Heart left ventricle (tissue), 16 donors: ENCODE data around the gene CACNA1C. TPM values are rescaled to one million over a fixed set of nuclear protein-coding genes. Genes with fewer than 3 reads are reported as not detected.
"Not testable (repeated sequence)": the region's sequence is repeated elsewhere in the genome, so short reads cannot be mapped to it uniquely, and the experiment has no call there.

Source experiments
- ATAC-seq, 4 donors: fragments of 200-7000 bp; cut with Tn5 transposase; one replicate each; pipeline ENCODE4 v1.9.1; 2020 to 2022; ENCODE audit warnings: moderate library complexity in 4 of 4, mild to moderate bottlenecking in 3 of 4, moderate number of reproducible peaks in 1 of 4
- DNase-seq, 5 donors: peaks; one replicate each; pipeline ENCODE4 v3.0.0-alpha.2; 2020
- H3K27ac ChIP-seq, 12 donors: fragments of 200-600 bp; sonication (generic) in 4 of 12; one replicate each; pipeline versions ENCODE4 v1.5.0 to v1.8.0; 2016 to 2022; ENCODE audit warnings: mild to moderate bottlenecking in 2 of 12
- H3K27me3 ChIP-seq, 9 donors: fragments of 200-600 bp; sonication (generic) in 2 of 9; one replicate each; pipeline versions ENCODE4 v1.5.1 to v1.8.0; 2016 to 2022; ENCODE audit warnings: mild to moderate bottlenecking in 3 of 9
- H3K36me3 ChIP-seq, 9 donors: fragments of 200-600 bp; sonication (generic) in 2 of 9; one replicate each; pipeline versions ENCODE4 v1.5.0 to v1.8.0; 2018 to 2022; ENCODE audit warnings: mild to moderate bottlenecking in 2 of 9
- H3K4me1 ChIP-seq, 12 donors: fragments of 200-600 bp; sonication (generic) in 4 of 12; one replicate each; pipeline versions ENCODE4 v1.5.0 to v1.8.0; 2016 to 2022; ENCODE audit warnings: mild to moderate bottlenecking in 3 of 12
- H3K4me3 ChIP-seq, 12 donors: fragments of 200-600 bp; sonication (generic) in 4 of 12; one replicate each; pipeline versions ENCODE4 v1.5.0 to v1.8.0; 2017 to 2022; ENCODE audit warnings: mild to moderate bottlenecking in 9 of 12, moderate library complexity in 4 of 12
- H3K9me3 ChIP-seq, 12 donors: fragments of 200-600 bp; sonication (generic) in 4 of 12; one replicate each; pipeline versions ENCODE4 v1.5.0 to v1.8.0; 2016 to 2022; ENCODE audit warnings: mild to moderate bottlenecking in 1 of 12
- CTCF ChIP-seq, 12 donors: fragments of 200-600 bp; sonication (generic) in 4 of 12; IDR thresholded peaks; one replicate each; pipeline versions ENCODE4 v1.5.0 to v1.8.0; 2018 to 2022; ENCODE audit warnings: antibody characterized with exemption in 12 of 12, mild to moderate bottlenecking in 5 of 12
- POLR2A ChIP-seq, 2 donors: fragments of 450-650 bp; IDR thresholded peaks; one replicate each; pipeline ENCODE4 v1.6.1; 2017; ENCODE audit warnings: antibody characterized with exemption in 2 of 2, mild to moderate bottlenecking in 2 of 2, moderate library complexity in 2 of 2
- WGBS, 4 donors: extraction: QIAGEN DNeasy Blood & Tissue Kit in 2 of 4; methylation state at CpG; one replicate each; pipeline versions ENCODE4 v1.1.5 to v1.1.7; 2013 to 2018; 5-methylcytosine and 5-hydroxymethylcytosine counted together
- intact Hi-C, 10 donors: fragments of 100-400 bp; cut with DNase I; formaldehyde crosslinking; loops; one replicate each; pipeline versions ENCODE4 v1.11.1 to v1.14.2; 2022
- polyA plus RNA-seq, 2 donors: library from polyadenylated mRNA; stranded (reverse); fragments of 200-250 nt; gene quantifications; one replicate each; pipeline ENCODE4 v1.2.3, GENCODE V29; 2013
- total RNA-seq, 9 donors: library from RNA; depleted of rRNA in 2 of 9; stranded (reverse); fragments of >200 nt in 2 of 9; fragmentation: NEBNext Ultra II Directional in 3 of 9; extraction: Animal tissue kit (Norgen Biotek cat#: 25700) in 3 of 9; gene quantifications; one replicate each; pipeline versions ENCODE4 v1.1.0 to v1.2.4, GENCODE V29; 2016 to 2023
- donor health status: ischemic (EF 13 %, LVEDD 7.1; RV severe dilation, severe dysfunction).
- donor health status: healthy with polysubstance abuse.
- donor health status: DM: no; HTN: yes; CAD: no.
- donor health status: DM: no; HTN: no; CAD: no.
- donor health status: ischemic (EF 25% LVEDD 6.9; RV normal size, moderate dysfunction).
- donor health status: ischemic (EF 25% LVEDD 5.7; RV mildly dilated, moderate dysfunction).
- donor health status: healthy.
- donor health status: DM: yes; HTN: yes; CAD: no.
- donor health status: ischemic (EF 35%, LVEDD 5.7; RV mildly dilated, moderate dysfunction).
- donor health status: nonischemic (EF 11% LVEDD 7.7; RV severe dilation, severe dysfunction).
- donor health status: DM: yes; HTN: yes; CAD: no.
- donor health status: PGD.
- donor health status: ischemic (EF 29% LVEDD 5.4; RV normal size, mild dysfunction).
- donor health status: nonischemic (EF 23%, LVEDD 6.1; RV moderate dilation, normal function).

Gene CACNA1C
- total and polyA plus RNA-seq, 11 donors: 41.9 to 196 (median 164) TPM

GRCh38 chr12:2125651-2126522 lies 73.1 kb downstream of the CACNA1C start:
- 74 to 76% (median 75%) methylated on average over 11 of the region's 11 CpGs for whole genome bisulfite sequencing, 4 donors
- intact Hi-C loops: no loop called here
- Histone ChIP-seq H3K36me3 (peaks cover 0 to 33% (median 6%) of the 10 kb centered on the region in 9 donors), H3K27ac (peak overlapping the region in 7 of 12 donors; percentile 10 to 66 (median 32)), H3K27me3 (no peaks in the 10 kb centered on the region), H3K4me3 (no peak overlapping the region), H3K9me3 (no peaks in the 10 kb centered on the region), H3K4me1 (peaks cover 0 to 42% (median 11%) of the 10 kb centered on the region in 12 donors)
- DNase-seq (no peak), ATAC-seq (no peak)
- TF ChIP-seq POLR2A (IDR thresholded peaks at IDR 0.05) (no peak), CTCF (IDR thresholded peaks at IDR 0.05) (no peak)

GRCh38 chr12:2126676-2127406 lies 74.1 kb downstream of the CACNA1C start:
- Histone ChIP-seq H3K9me3 (no peaks in the 10 kb centered on the region), H3K4me3 (no peak overlapping the region), H3K27ac (peak overlapping the region in 7 of 12 donors; percentile 10 to 66 (median 35)), H3K36me3 (peaks cover 0 to 26% (median 5%) of the 10 kb centered on the region in 9 donors), H3K4me1 (peaks cover 0 to 40% (median 11%) of the 10 kb centered on the region in 12 donors), H3K27me3 (no peaks in the 10 kb centered on the region)
- intact Hi-C loops: no loop called here
- ATAC-seq: peak in 3 of 4 donors; percentile 23 to 44 (median 43)
- DNase-seq: no peak
- 72 to 76% (median 74%) methylated on average over 8 of the region's 8 CpGs for WGBS, 4 donors
- TF ChIP-seq POLR2A (IDR thresholded peaks at IDR 0.05) (no peak), CTCF (IDR thresholded peaks at IDR 0.05) (no peak)

GRCh38 chr12:2129076-2129475 lies 76.3 kb downstream of the CACNA1C start:
- DNase-seq: no peak
- Histone ChIP-seq H3K4me3 (no peak overlapping the region), H3K9me3 (no peaks in the 10 kb centered on the region), H3K4me1 (peaks cover 0 to 40% (median 11%) of the 10 kb centered on the region in 12 donors), H3K27me3 (no peaks in the 10 kb centered on the region), H3K36me3 (peaks cover 0 to 14% (median 0%) of the 10 kb centered on the region in 9 donors), H3K27ac (peak overlapping the region in 1 of 12 donors; percentile 66)
- WGBS, 4 donors: 74 to 84% (median 82%) methylated on average over 7 of the region's 7 CpGs
- TF ChIP-seq CTCF (IDR thresholded peaks at IDR 0.05) (no peak), POLR2A (IDR thresholded peaks at IDR 0.05) (no peak)
- intact Hi-C loops: no loop called here
- ATAC-seq: no peak

DNA sequence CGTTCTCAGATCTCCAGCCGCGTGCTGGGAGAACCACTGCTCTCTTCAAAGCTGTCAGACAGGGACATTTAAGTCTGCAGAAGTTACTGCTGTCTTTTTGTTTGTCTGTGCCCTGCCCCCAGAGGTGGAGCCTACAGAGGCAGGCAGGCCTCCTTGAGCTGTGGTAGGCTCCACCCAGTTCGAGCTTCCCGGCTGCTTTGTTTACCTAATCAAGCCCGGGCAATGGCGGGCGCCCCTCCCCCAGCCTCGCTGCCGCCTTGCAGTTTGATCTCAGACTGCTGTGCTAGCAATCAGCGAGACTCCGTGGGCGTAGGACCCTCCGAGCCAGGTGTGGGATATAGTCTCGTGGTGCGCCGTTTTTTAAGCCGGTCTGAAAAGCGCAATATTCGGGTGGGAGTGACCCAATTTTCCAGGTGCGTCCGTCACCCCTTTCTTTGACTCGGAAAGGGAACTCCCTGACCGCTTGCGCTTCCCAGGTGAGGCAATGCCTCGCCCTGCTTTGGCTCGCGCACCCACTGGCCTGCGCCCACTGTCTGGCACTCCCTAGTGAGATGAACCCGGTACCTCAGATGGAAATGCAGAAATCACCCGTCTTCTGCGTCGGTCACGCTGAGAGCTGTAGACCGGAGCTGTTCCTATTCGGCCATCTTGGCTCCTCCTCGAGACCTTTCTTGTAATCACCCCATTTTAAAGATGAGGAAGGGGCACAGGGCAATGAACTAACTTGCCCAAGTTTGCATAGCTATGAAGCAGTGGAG lies 83.1 kb downstream of the CACNA1C start:
- H3K36me3 ChIP-seq, H3K9me3 ChIP-seq, H3K4me3 ChIP-seq, DNase-seq, intact Hi-C loops, H3K27me3 ChIP-seq, ATAC-seq: not testable (repeated sequence)
- peaks cover 0 to 47% (median 28%) of the 10 kb centered on the region in 12 donors for H3K4me1 ChIP-seq
- peak overlapping the region in 5 of 12 donors; percentile 8 to 67 (median 55) for H3K27ac ChIP-seq
- WGBS, 4 donors: 70 to 95% (median 86%) methylated on average over 9 to 27 of the region's 37 CpGs
